ENCODE measurements around the gene GAK. TPM values are rescaled to one million over a fixed set of nuclear protein-coding genes. Genes with fewer than 3 reads are reported as not detected.

GAK gene
- total RNA-seq, 1 donor from 2014 or later: 86.9 TPM

DNA sequence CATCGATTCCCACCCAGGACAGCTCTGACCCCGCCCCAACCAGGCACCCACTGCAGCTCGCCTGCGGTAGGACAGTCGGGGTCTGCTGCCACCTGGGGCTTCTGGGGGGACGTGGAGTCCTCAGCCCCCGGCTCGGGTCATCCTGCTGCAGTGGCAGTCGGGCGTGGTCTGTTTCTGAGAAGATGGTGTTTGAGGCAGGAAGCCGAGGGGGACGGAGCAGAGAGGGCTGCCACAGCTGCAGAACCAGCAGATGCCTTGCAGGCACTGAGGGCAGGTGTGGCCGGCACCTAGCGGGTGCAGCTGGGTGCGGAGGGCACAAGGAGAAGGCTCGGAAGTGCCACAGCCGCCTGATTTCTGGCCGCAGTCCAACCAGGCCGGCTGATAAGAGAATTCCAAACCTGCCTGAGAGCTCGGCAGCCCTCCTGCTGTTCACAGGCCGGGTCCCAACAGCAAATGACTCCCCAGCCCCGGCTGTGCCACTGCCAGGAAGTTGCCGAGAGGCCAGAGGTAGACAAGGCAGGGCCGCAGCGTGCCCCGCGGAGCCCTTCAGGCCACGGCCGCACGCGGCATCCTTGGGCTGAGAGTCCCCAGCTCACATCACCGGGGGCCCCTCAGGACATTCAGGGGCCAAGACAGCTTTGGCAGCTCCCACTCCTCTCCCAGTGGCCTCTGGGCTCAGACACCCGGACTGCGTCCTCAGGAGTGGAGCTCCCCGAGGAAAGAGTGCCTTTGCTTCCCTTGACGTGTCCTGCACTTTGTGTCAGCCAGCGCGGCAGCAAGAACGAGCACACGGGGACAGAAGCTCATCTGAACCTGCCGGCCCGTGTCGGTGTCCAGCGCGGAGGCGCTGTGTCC is 96.7 kb downstream of the GAK start:
- Histone ChIP-seq H3K36me3 (ENCODE audit: insufficient read depth, low read length) (no peaks in the 10 kb centered on the region), H3K4me1 (ENCODE audit: insufficient read depth, low read length) (no peaks in the 10 kb centered on the region), H3K4me2 (ENCODE audit: low read length) (no peak overlapping the region), H2AFZ (ENCODE audit: low read depth, low read length) (no peak overlapping the region), H3K9me3 (ENCODE audit: insufficient read depth, low read depth, low read length) (peaks cover 8% of the 10 kb centered on the region), H3K27me3 (ENCODE audit: insufficient read depth, low read length) (no peaks in the 10 kb centered on the region), H3K79me2 (ENCODE audit: insufficient read depth, low read length) (no peaks in the 10 kb centered on the region), H3K9ac (ENCODE audit: low read length) (no peak overlapping the region), H3K27ac (ENCODE audit: low read depth, low read length) (no peak overlapping the region), H3K4me3 (ENCODE audit: insufficient read depth, low read depth, low read length) (no peak overlapping the region), H4K20me1 (ENCODE audit: insufficient read depth, low read length) (no peaks in the 10 kb centered on the region)
- Mint-ChIP-seq H3K27ac (ENCODE audit: unreplicated experiment) (no peak overlapping the region), H3K4me3 (ENCODE audit: unreplicated experiment) (no peak overlapping the region), H3K36me3 (ENCODE audit: low read depth, unreplicated experiment) (peaks cover 10% of the 10 kb centered on the region), H3K9me3 (ENCODE audit: unreplicated experiment) (peaks cover 5% of the 10 kb centered on the region), H3K27me3 (ENCODE audit: low read depth, unreplicated experiment) (peaks cover 8% of the 10 kb centered on the region), H3K4me1 (ENCODE audit: low read depth, unreplicated experiment) (no peaks in the 10 kb centered on the region)
- TF ChIP-seq EZH2 (IDR thresholded peaks at IDR 0.05; ENCODE audit: insufficient read depth, low read length): no peak
- TF ChIP-seq, protein P1, sequence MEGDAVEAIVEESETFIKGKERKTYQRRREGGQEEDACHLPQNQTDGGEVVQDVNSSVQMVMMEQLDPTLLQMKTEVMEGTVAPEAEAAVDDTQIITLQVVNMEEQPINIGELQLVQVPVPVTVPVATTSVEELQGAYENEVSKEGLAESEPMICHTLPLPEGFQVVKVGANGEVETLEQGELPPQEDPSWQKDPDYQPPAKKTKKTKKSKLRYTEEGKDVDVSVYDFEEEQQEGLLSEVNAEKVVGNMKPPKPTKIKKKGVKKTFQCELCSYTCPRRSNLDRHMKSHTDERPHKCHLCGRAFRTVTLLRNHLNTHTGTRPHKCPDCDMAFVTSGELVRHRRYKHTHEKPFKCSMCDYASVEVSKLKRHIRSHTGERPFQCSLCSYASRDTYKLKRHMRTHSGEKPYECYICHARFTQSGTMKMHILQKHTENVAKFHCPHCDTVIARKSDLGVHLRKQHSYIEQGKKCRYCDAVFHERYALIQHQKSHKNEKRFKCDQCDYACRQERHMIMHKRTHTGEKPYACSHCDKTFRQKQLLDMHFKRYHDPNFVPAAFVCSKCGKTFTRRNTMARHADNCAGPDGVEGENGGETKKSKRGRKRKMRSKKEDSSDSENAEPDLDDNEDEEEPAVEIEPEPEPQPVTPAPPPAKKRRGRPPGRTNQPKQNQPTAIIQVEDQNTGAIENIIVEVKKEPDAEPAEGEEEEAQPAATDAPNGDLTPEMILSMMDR (IDR thresholded peaks at IDR 0.05; ENCODE audit: insufficient read depth, low read depth, low read length): no peak
- no peak for DNase-seq (ENCODE audit: low read depth)
- FAIRE-seq: no peak

DNA sequence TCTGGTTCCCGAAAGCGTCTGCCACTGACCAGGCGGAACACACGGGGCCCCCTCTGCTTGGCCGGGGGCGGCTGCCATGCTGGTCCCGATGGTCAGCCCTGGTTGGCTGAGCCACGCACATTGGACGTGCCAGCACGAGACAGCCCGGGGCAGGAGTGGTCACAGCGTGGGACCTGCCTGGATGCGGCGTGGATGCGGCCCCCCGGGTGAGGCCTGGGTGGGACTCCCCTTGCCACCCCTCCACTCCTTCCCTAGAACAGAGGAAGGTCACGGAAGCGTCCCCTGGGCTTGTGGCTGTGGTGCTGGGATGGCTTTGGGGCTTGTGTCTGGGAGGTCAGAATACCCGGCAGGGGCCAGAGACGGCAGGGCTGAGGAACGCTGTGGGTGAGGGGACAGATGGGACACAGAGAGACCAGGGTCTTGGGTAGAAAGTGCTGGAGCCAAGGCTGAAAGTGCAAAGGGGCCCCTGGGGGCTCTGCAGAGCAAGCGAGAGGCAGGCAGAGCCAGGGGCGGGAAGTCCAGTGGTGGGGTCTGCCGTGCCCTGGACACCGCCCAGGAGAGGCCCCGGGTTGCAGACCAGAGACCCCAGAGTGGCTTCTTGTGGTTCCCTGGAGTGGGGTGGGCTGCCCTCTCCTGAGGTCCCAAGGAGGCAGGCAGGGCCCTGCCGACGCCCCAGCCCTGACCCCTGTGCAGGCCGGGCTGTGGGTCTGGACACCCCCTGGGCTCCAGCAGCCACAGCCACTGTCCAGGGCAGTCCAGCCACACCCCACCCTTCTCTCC is 97.6 kb downstream of the GAK start:
- Histone ChIP-seq H3K36me3 (ENCODE audit: insufficient read depth, low read length) (no peaks in the 10 kb centered on the region), H3K4me2 (ENCODE audit: low read length) (no peak overlapping the region), H3K4me1 (ENCODE audit: insufficient read depth, low read length) (no peaks in the 10 kb centered on the region), H3K27me3 (ENCODE audit: insufficient read depth, low read length) (peaks cover 4% of the 10 kb centered on the region), H2AFZ (ENCODE audit: low read depth, low read length) (no peak overlapping the region), H3K4me3 (ENCODE audit: insufficient read depth, low read depth, low read length) (no peak overlapping the region), H3K27ac (ENCODE audit: low read depth, low read length) (no peak overlapping the region), H3K79me2 (ENCODE audit: insufficient read depth, low read length) (no peaks in the 10 kb centered on the region), H3K9me3 (ENCODE audit: insufficient read depth, low read depth, low read length) (peaks cover 8% of the 10 kb centered on the region), H3K9ac (ENCODE audit: low read length) (no peak overlapping the region), H4K20me1 (ENCODE audit: insufficient read depth, low read length) (no peaks in the 10 kb centered on the region)
- TF ChIP-seq EZH2 (IDR thresholded peaks at IDR 0.05; ENCODE audit: insufficient read depth, low read length): no peak
- TF ChIP-seq, protein P1 (IDR thresholded peaks at IDR 0.05; ENCODE audit: insufficient read depth, low read depth, low read length): no peak
- DNase-seq (ENCODE audit: low read depth): no peak
- Mint-ChIP-seq H3K4me1 (ENCODE audit: low read depth, unreplicated experiment) (no peaks in the 10 kb centered on the region), H3K4me3 (ENCODE audit: unreplicated experiment) (no peak overlapping the region), H3K27ac (ENCODE audit: unreplicated experiment) (no peak overlapping the region), H3K27me3 (ENCODE audit: low read depth, unreplicated experiment) (peaks cover 11% of the 10 kb centered on the region), H3K36me3 (ENCODE audit: low read depth, unreplicated experiment) (peaks cover 10% of the 10 kb centered on the region), H3K9me3 (ENCODE audit: unreplicated experiment) (peaks cover 5% of the 10 kb centered on the region)
- FAIRE-seq: no peak

All from astrocyte (in vitro differentiated cells and primary cell).